Measurements from ENCODE around the gene CCL4. TPM values are rescaled to one million over a fixed set of nuclear protein-coding genes. Genes with fewer than 3 reads are reported as not detected.
"Not testable (repeated sequence)": the region's sequence is repeated elsewhere in the genome, so short reads cannot be mapped to it uniquely, and the experiment has no call there.

The CCL4 gene
- total RNA-seq, 1 experiment from 2014 or later, result not detected

DNA sequence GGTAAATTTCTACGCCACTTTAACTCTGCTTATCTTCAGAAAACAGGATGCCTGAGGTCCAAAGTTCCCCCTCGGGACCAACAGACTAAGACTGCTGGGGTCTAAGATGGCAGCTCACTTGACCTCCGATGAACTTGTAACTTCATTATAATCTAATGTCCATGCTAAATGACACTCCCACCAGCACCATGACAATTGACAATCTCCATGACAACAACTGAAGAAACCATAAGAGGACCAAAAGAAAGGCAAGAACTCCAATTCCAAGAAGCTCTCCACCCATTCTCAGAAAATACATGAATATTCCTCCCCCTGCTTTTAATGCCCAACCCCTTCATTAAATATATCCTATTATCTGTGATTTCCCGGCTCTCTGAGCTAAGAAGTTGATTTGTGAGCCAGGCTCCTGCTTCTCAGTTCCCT, 7.5 kb downstream of the CCL4 start:
- no peak overlapping the region for H3K27ac Mint-ChIP-seq (ENCODE audit: low read depth, unreplicated experiment)
- ChIA-PET CTCF (interaction anchor here (0.6 to 1.4 kb wide), 4 partner anchors 38 to 164 kb away, joined by 3 to 5 read pairs (median 4); partner anchors contain the start of gene CCL15), POLR2A (no interaction called here)
- H3K27me3 Mint-ChIP-seq (ENCODE audit: insufficient read depth, unreplicated experiment), result peaks cover 35% of the 10 kb centered on the region
- no peak for DNase-seq (ENCODE audit: unreplicated experiment)
- no peaks in the 10 kb centered on the region for H3K36me3 Mint-ChIP-seq (ENCODE audit: insufficient read depth, unreplicated experiment)
- intact Hi-C loops (cut with micrococcal nuclease), result loop anchor here (10.0 kb wide), 1 partner anchor 74 kb away; no protein-coding TSS in a partner anchor
- H3K4me1 Mint-ChIP-seq (ENCODE audit: insufficient read depth, unreplicated experiment), result peaks cover 6% of the 10 kb centered on the region
- BruUV-seq (replicated peaks), result no TSS peak
- TF ChIP-seq CTCF (IDR thresholded peaks at IDR 0.05; ENCODE audit: unreplicated experiment), result no peak
- peaks cover 7% of the 10 kb centered on the region for H3K9me3 Mint-ChIP-seq (ENCODE audit: unreplicated experiment)
- no peak overlapping the region for H3K4me3 Mint-ChIP-seq (ENCODE audit: unreplicated experiment)

- no peak for TF ChIP-seq CTCF (IDR thresholded peaks at IDR 0.05; ENCODE audit: unreplicated experiment)
- ChIA-PET CTCF (interaction anchor here (1.1 kb wide), 1 partner anchor 36 kb away, joined by 4 read pairs; no protein-coding TSS in a partner anchor), POLR2A (no interaction called here)
- no peak for DNase-seq (ENCODE audit: unreplicated experiment)
- Mint-ChIP-seq H3K4me3 (ENCODE audit: unreplicated experiment) (no peak overlapping the region), H3K36me3 (ENCODE audit: insufficient read depth, unreplicated experiment) (no peaks in the 10 kb centered on the region), H3K27ac (ENCODE audit: low read depth, unreplicated experiment) (no peak overlapping the region), H3K4me1 (ENCODE audit: insufficient read depth, unreplicated experiment) (peaks cover 6% of the 10 kb centered on the region), H3K9me3 (ENCODE audit: unreplicated experiment) (peaks cover 7% of the 10 kb centered on the region), H3K27me3 (ENCODE audit: insufficient read depth, unreplicated experiment) (peaks cover 32% of the 10 kb centered on the region)
- BruUV-seq (replicated peaks), result no TSS peak
- intact Hi-C loops (cut with micrococcal nuclease), result loop anchor here (10.0 kb wide), 1 partner anchor 72 kb away; no protein-coding TSS in a partner anchor
Observed at GRCh38 chr17:36112572-36112971, 8.9 kb downstream of the CCL4 start.

GRCh38 chr17:36113131-36113530, 9.5 kb downstream of the CCL4 start:
- peaks cover 31% of the 10 kb centered on the region for H3K27me3 Mint-ChIP-seq (ENCODE audit: insufficient read depth, unreplicated experiment)
- DNase-seq (ENCODE audit: unreplicated experiment); H3K4me3 Mint-ChIP-seq (ENCODE audit: unreplicated experiment); H3K36me3 Mint-ChIP-seq (ENCODE audit: insufficient read depth, unreplicated experiment); H3K4me1 Mint-ChIP-seq (ENCODE audit: insufficient read depth, unreplicated experiment); H3K27ac Mint-ChIP-seq (ENCODE audit: low read depth, unreplicated experiment); CTCF ChIA-PET; H3K9me3 Mint-ChIP-seq (ENCODE audit: unreplicated experiment); POLR2A ChIA-PET; BruUV-seq (replicated peaks): not testable (repeated sequence)
- intact Hi-C loops (cut with micrococcal nuclease), result loop anchor here (10.0 kb wide), 1 partner anchor 72 kb away; no protein-coding TSS in a partner anchor

GRCh38 chr17:36114971-36115648, 11.5 kb downstream of the CCL4 start:
- POLR2A ChIA-PET, result interaction anchor here (0.6 kb wide), 1 partner anchor 371 kb away, joined by 3 read pairs; no protein-coding TSS in a partner anchor

GRCh38 chr17:36115649-36115977, 12.0 kb downstream of the CCL4 start:
- not testable (repeated sequence) for BruUV-seq (replicated peaks); H3K4me1 Mint-ChIP-seq (ENCODE audit: insufficient read depth, unreplicated experiment); H3K27ac Mint-ChIP-seq (ENCODE audit: low read depth, unreplicated experiment); DNase-seq (ENCODE audit: unreplicated experiment); H3K36me3 Mint-ChIP-seq (ENCODE audit: insufficient read depth, unreplicated experiment); H3K9me3 Mint-ChIP-seq (ENCODE audit: unreplicated experiment); H3K4me3 Mint-ChIP-seq (ENCODE audit: unreplicated experiment)
- ChIA-PET CTCF (interaction anchor here (2.0 kb wide), 1 partner anchor 146 kb away, joined by 5 read pairs; no protein-coding TSS in a partner anchor), POLR2A (interaction anchor here (0.6 kb wide), 1 partner anchor 371 kb away, joined by 3 read pairs; no protein-coding TSS in a partner anchor)
- H3K27me3 Mint-ChIP-seq (ENCODE audit: insufficient read depth, unreplicated experiment), result peaks cover 54% of the 10 kb centered on the region
- intact Hi-C loops (cut with micrococcal nuclease), result loop anchor here (10.0 kb wide), 1 partner anchor 69 kb away; no protein-coding TSS in a partner anchor

More at GRCh38 chr17:36114971-36115648, 11.5 kb downstream of the CCL4 start:
- not testable (repeated sequence) for H3K27ac Mint-ChIP-seq (ENCODE audit: low read depth, unreplicated experiment); H3K4me3 Mint-ChIP-seq (ENCODE audit: unreplicated experiment); BruUV-seq (replicated peaks); H3K4me1 Mint-ChIP-seq (ENCODE audit: insufficient read depth, unreplicated experiment); DNase-seq (ENCODE audit: unreplicated experiment); H3K36me3 Mint-ChIP-seq (ENCODE audit: insufficient read depth, unreplicated experiment); H3K9me3 Mint-ChIP-seq (ENCODE audit: unreplicated experiment)
- intact Hi-C loops (cut with micrococcal nuclease), result loop anchor here (10.0 kb wide), 1 partner anchor 70 kb away; no protein-coding TSS in a partner anchor
- CTCF ChIA-PET, result interaction anchor here (2.0 kb wide), 1 partner anchor 146 kb away, joined by 5 read pairs; no protein-coding TSS in a partner anchor
- peaks cover 51% of the 10 kb centered on the region for H3K27me3 Mint-ChIP-seq (ENCODE audit: insufficient read depth, unreplicated experiment)
